A549 (cell line): Measurements from ENCODE around the gene MAPRE3. TPM values are rescaled to one million over a fixed set of nuclear protein-coding genes. Genes with fewer than 3 reads are reported as not detected.

Experiments
- ATAC-seq, 2 experiments: fragments of 200-7000 bp in 1 of 2; fragments of >200 bp in 1 of 2; cut with Nextera tagmentation in 1 of 2; cut with Tn5 transposase in 1 of 2; 3 replicates each; pipeline versions ENCODE4 v1.8.0 to v1.9.1; 2018 to 2020; ENCODE audit warnings: mild to moderate bottlenecking in 1 of 2, moderate library complexity in 1 of 2
- CTCF ChIA-PET: fragments of 300-600 bp; sonication (Branson Sonifier 250); formaldehyde crosslinking; extraction: SDS; loops from one replicate; lab custom pipeline; 2021; ENCODE audit warnings: antibody characterized with exemption, inconsistent platforms; lab: Yijun Ruan, JAX
- POLR2A ChIA-PET: fragments of 350-600 bp; formaldehyde crosslinking; extraction: SDS; loops from one replicate; lab custom pipeline; 2021; ENCODE audit warnings: antibody characterized with exemption, inconsistent platforms; lab: Yijun Ruan, JAX
- DNase-seq, 2 experiments: peaks; one replicate each; pipeline versions ENCODE4 v3.0.0 to v3.0.0-alpha.2; 2011 to 2016; ENCODE audit warnings: low read depth in 1 of 2, low spot score in 1 of 2
- FAIRE-seq: peaks from 2 replicates; lab custom pipeline; 2011; peaks lifted over from hg19 to GRCh38; lab: Jason Lieb, UNC
- H3K27ac ChIP-seq, 2 experiments: fragments of >200 bp; sonication (Bioruptor Twin); formaldehyde crosslinking; 3 replicates each; pipeline ENCODE4 v1.5.1; 2016 to 2017
- H3K4me1 ChIP-seq: fragments of >200 bp; sonication (Bioruptor Twin); formaldehyde crosslinking; 3 replicates; pipeline ENCODE4 v1.6.1; 2016
- H3K4me2 ChIP-seq: fragments of >200 bp; sonication (Bioruptor Twin); formaldehyde crosslinking; 3 replicates; pipeline ENCODE4 v1.6.1; 2016
- H3K4me3 ChIP-seq: fragments of >200 bp; sonication (Bioruptor Twin); formaldehyde crosslinking; 3 replicates; pipeline ENCODE4 v1.5.1; 2016
- H3K9me3 ChIP-seq: fragments of >200 bp; sonication (Bioruptor Twin); formaldehyde crosslinking; 3 replicates; pipeline ENCODE4 v1.6.1; 2016
- CBX8 ChIP-seq: fragments of 200-600 bp; sonication (generic); IDR thresholded peaks from 2 replicates; pipeline ENCODE4 v1.6.1; 2016
- CEBPB ChIP-seq, 2 experiments: fragments of >200 bp in 1 of 2; sonication (Bioruptor Twin) in 1 of 2; formaldehyde crosslinking in 1 of 2; IDR thresholded peaks; 2 replicates each; pipeline ENCODE4 v1.6.1; 2012 to 2016
- EHF ChIP-seq: fragments of 250-450 bp; sonication (Bioruptor Pico); IDR thresholded peaks from 2 replicates; pipeline ENCODE4 v1.5.0; 2020; ENCODE audit warnings: mild to moderate bottlenecking
- ESRRA ChIP-seq: fragments of 150-350 bp; IDR thresholded peaks from 2 replicates; pipeline ENCODE4 v1.6.1; 2014; ENCODE audit warnings: mild to moderate bottlenecking, low read length, borderline replicate concordance
- FOSL2 ChIP-seq, 2 experiments: fragments of 450-650 bp in 1 of 2; fragments of >200 bp in 1 of 2; sonication (Bioruptor Twin) in 1 of 2; formaldehyde crosslinking; IDR thresholded peaks; 2 replicates each; pipeline versions ENCODE4 v1.5.0 to v1.6.1; 2016 to 2020; ENCODE audit warnings: mild to moderate bottlenecking in 1 of 2, moderate library complexity in 1 of 2
- FOXS1 ChIP-seq: fragments of 250-450 bp; sonication (Bioruptor Pico); IDR thresholded peaks from 2 replicates; pipeline ENCODE4 v1.5.0; 2020; ENCODE audit warnings: mild to moderate bottlenecking, moderate library complexity
- GATA3 ChIP-seq: IDR thresholded peaks from 2 replicates; pipeline ENCODE4 v1.6.1; 2012; ENCODE audit warnings: borderline replicate concordance
- HOXB13 ChIP-seq: fragments of 250-450 bp; sonication (Bioruptor Pico); IDR thresholded peaks from 2 replicates; pipeline ENCODE4 v1.5.0; 2020; ENCODE audit warnings: low read depth, mild to moderate bottlenecking, moderate library complexity
- HOXB5 ChIP-seq: fragments of 250-450 bp; sonication (Bioruptor Pico); IDR thresholded peaks from 2 replicates; pipeline ENCODE4 v1.5.0; 2020; ENCODE audit warnings: mild to moderate bottlenecking, moderate library complexity
- JUN ChIP-seq, 2 experiments: fragments of >200 bp; sonication (Bioruptor Twin); formaldehyde crosslinking; IDR thresholded peaks; 2 replicates in 1 of 2; 3 replicates in 1 of 2; pipeline ENCODE4 v1.6.1; 2016 to 2017
- JUNB ChIP-seq: fragments of >200 bp; sonication (Bioruptor Twin); formaldehyde crosslinking; IDR thresholded peaks from 2 replicates; pipeline ENCODE4 v1.6.1; 2016
- KDM1A ChIP-seq: fragments of 200-600 bp; sonication (generic); IDR thresholded peaks from 2 replicates; pipeline ENCODE4 v1.6.1; 2016; ENCODE audit warnings: low read depth, mild to moderate bottlenecking
- MAFK ChIP-seq: fragments of 450-650 bp; IDR thresholded peaks from 2 replicates; pipeline ENCODE4 v1.6.1; 2014; ENCODE audit not compliant: partially characterized antibody
- MAZ ChIP-seq: fragments of 150-350 bp; IDR thresholded peaks from 2 replicates; pipeline ENCODE4 v1.6.1; 2014; ENCODE audit warnings: antibody characterized with exemption, low read depth, low read length, borderline replicate concordance
- NFE2L2 ChIP-seq: fragments of 150-350 bp; conservative IDR thresholded peaks from 2 replicates; pipeline ENCODE4 v1.6.1; 2014; ENCODE audit warnings: low read length
- NR3C1 ChIP-seq: fragments of >200 bp; sonication (Bioruptor Twin); formaldehyde crosslinking; IDR thresholded peaks from 3 replicates; pipeline ENCODE4 v1.6.1; 2017
- POLR2AphosphoS2 ChIP-seq: conservative IDR thresholded peaks from 2 replicates; pipeline ENCODE4 v1.6.1; 2012; ENCODE audit warnings: low read length, improper control_type of control experiment, inconsistent platforms
- RARB ChIP-seq: fragments of 250-450 bp; sonication (Bioruptor Pico); IDR thresholded peaks from 2 replicates; pipeline ENCODE4 v1.8.0; 2021; ENCODE audit warnings: mild to moderate bottlenecking, moderate library complexity
- TFCP2L1 ChIP-seq: fragments of 250-450 bp; sonication (Bioruptor Pico); IDR thresholded peaks from 2 replicates; pipeline ENCODE4 v1.5.0; 2021; ENCODE audit warnings: mild to moderate bottlenecking
- WGBS: methylation state at CpG from one replicate; pipeline ENCODE4 v1.1.6; 2017; ENCODE audit errors: missing lambda C conversion rate; 5-methylcytosine and 5-hydroxymethylcytosine counted together
- polyA plus RNA-seq, 4 experiments: library from polyadenylated mRNA; depleted of rRNA in 3 of 4; stranded (reverse); fragments of >200 nt; fragmentation: RNase III in 1 of 4; extraction: RNeasy Plus Mini Kit Qiagen cat#74134 plus additional on column Dnase treatment in 1 of 4; gene quantifications; 2 replicates in 3 of 4; 3 replicates in 1 of 4; pipeline ENCODE4 v1.2.3, GENCODE V29; 2011 to 2017
- TF ChIP-seq, protein P1 (sequence below): fragments of >200 bp; sonication (Bioruptor Twin); formaldehyde crosslinking; IDR thresholded peaks from 3 replicates; pipeline ENCODE4 v1.6.1; 2016
- TF ChIP-seq, protein P2 (sequence below): fragments of 250-450 bp; sonication (Bioruptor Pico); IDR thresholded peaks from 2 replicates; pipeline ENCODE4 v1.5.0; 2020; ENCODE audit warnings: low read depth, mild to moderate bottlenecking, moderate library complexity
- TF ChIP-seq, protein P3 (sequence below): fragments of 250-450 bp; sonication (Bioruptor Pico); IDR thresholded peaks from 2 replicates; pipeline ENCODE4 v1.5.0; 2021; ENCODE audit warnings: mild to moderate bottlenecking, moderate library complexity, borderline replicate concordance
- TF ChIP-seq, protein P4 (sequence below): fragments of 450-650 bp; IDR thresholded peaks from 2 replicates; pipeline ENCODE4 v1.6.1; 2014; ENCODE audit warnings: antibody characterized with exemption
- TF ChIP-seq, protein P5 (sequence below): fragments of 150-350 bp; IDR thresholded peaks from 2 replicates; pipeline ENCODE4 v1.6.1; 2014; ENCODE audit warnings: low read depth, mild to moderate bottlenecking, low read length

The MAPRE3 gene
- polyA plus RNA-seq, 2 of the 4 experiments (the other 2 are of a cell fraction): 12.1 to 21.5 TPM

DNA sequence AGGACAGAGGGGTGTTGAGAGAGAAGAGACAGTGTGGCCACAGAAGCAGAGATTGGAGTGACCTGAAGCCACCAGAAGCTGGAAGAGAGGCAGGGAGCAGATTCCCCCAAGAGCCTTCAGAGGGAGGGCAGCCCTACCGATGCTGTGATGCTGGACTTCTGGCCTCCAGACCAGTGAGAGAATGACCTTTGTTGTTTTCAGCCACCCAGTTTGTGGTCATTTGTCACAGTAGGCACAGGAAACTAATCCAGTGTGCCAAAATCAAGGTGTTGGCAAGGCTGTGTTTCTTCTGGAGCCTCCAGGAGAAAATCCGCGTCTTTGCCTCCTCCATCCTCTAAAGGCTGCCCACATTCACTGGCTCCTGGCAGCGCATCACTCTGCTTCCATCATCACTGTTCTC lies 15.4 kb downstream of the MAPRE3 start:
- ATAC-seq (no peak), FAIRE-seq (no peak), DNase-seq (no peak)
- no peaks in the 10 kb centered on the region for H3K9me3 ChIP-seq
- 94% methylated on average over 4 of the region's 4 CpGs for WGBS
- POLR2A ChIA-PET: no interaction called here
- no peak overlapping the region for H3K4me2 ChIP-seq
- peaks cover 17% of the 10 kb centered on the region; the same call in 2 of the 3 replicates for H3K4me1 ChIP-seq
- H3K27ac ChIP-seq: no peak overlapping the region
- CTCF ChIA-PET: interaction anchor here (0.8 to 9.9 kb wide), 6 partner anchors 14 to 32 kb away, joined by 3 to 74 read pairs (median 12); no protein-coding TSS in a partner anchor
- TF ChIP-seq CBX8: no peak
- TF ChIP-seq KDM1A: no peak
- TF ChIP-seq HOXB13 (CRISPR knock-in tag): no peak
- TF ChIP-seq JUN (IDR thresholded peaks at IDR 0.05): no peak
- TF ChIP-seq CEBPB (IDR thresholded peaks at IDR 0.05): no peak
- TF ChIP-seq ESRRA: no peak
- no peak for TF ChIP-seq JUNB
- TF ChIP-seq FOSL2 (IDR thresholded peaks at IDR 0.05): no peak
- no peak for TF ChIP-seq FOSL2 (CRISPR knock-in tag; IDR thresholded peaks at IDR 0.05)
- TF ChIP-seq MAZ: no peak
- TF ChIP-seq, protein P1, sequence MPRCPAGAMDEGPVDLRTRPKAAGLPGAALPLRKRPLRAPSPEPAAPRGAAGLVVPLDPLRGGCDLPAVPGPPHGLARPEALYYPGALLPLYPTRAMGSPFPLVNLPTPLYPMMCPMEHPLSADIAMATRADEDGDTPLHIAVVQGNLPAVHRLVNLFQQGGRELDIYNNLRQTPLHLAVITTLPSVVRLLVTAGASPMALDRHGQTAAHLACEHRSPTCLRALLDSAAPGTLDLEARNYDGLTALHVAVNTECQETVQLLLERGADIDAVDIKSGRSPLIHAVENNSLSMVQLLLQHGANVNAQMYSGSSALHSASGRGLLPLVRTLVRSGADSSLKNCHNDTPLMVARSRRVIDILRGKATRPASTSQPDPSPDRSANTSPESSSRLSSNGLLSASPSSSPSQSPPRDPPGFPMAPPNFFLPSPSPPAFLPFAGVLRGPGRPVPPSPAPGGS: no peak
- no peak for TF ChIP-seq GATA3
- no peak for TF ChIP-seq RARB (CRISPR knock-in tag)
- TF ChIP-seq FOXS1 (CRISPR knock-in tag): no peak
- TF ChIP-seq NFE2L2: no peak
- no peak for TF ChIP-seq NR3C1
- TF ChIP-seq, protein P2, sequence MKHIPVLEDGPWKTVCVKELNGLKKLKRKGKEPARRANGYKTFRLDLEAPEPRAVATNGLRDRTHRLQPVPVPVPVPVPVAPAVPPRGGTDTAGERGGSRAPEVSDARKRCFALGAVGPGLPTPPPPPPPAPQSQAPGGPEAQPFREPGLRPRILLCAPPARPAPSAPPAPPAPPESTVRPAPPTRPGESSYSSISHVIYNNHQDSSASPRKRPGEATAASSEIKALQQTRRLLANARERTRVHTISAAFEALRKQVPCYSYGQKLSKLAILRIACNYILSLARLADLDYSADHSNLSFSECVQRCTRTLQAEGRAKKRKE (CRISPR knock-in tag): no peak
- TF ChIP-seq, all 56 proteins: peak for 0
- H3K4me3 ChIP-seq: no peak overlapping the region

DNA sequence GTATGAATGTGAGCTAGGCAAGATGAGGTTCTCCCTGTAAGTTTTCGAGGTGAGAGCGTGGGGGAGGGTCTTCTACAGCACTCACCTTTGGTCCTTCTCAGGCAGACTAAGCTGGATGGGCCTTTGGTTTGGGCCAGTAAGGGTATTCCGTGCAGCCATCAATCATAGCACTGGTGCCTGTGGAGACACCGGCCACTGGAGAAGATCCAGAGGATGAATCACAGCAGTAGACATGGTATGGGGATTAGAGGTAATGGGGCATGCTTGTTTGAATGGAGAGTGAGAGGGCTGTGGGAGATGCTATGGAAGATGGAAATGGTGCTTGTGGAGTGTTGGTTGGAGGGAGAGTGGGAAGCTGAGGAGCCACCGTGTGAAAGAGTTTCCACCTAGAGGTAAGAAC lies 16.1 kb downstream of the MAPRE3 start:
- peaks cover 17% of the 10 kb centered on the region; the same call in 2 of the 3 replicates for H3K4me1 ChIP-seq
- H3K27ac ChIP-seq: no peak overlapping the region
- no peak overlapping the region for H3K4me3 ChIP-seq
- TF ChIP-seq MAFK (no peak), EHF (CRISPR knock-in tag) (no peak), JUN (IDR thresholded peaks at IDR 0.05) (no peak), HOXB5 (CRISPR knock-in tag) (no peak), TFCP2L1 (no peak), ESRRA (no peak), POLR2AphosphoS2 (no peak)
- TF ChIP-seq, protein P3, sequence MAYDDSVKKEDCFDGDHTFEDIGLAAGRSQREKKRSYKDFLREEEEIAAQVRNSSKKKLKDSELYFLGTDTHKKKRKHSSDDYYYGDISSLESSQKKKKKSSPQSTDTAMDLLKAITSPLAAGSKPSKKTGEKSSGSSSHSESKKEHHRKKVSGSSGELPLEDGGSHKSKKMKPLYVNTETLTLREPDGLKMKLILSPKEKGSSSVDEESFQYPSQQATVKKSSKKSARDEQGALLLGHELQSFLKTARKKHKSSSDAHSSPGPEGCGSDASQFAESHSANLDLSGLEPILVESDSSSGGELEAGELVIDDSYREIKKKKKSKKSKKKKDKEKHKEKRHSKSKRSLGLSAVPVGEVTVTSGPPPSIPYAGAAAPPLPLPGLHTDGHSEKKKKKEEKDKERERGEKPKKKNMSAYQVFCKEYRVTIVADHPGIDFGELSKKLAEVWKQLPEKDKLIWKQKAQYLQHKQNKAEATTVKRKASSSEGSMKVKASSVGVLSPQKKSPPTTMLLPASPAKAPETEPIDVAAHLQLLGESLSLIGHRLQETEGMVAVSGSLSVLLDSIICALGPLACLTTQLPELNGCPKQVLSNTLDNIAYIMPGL: no peak
- TF ChIP-seq, protein P4, sequence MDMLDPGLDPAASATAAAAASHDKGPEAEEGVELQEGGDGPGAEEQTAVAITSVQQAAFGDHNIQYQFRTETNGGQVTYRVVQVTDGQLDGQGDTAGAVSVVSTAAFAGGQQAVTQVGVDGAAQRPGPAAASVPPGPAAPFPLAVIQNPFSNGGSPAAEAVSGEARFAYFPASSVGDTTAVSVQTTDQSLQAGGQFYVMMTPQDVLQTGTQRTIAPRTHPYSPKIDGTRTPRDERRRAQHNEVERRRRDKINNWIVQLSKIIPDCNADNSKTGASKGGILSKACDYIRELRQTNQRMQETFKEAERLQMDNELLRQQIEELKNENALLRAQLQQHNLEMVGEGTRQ: no peak
- TF ChIP-seq, protein P5, sequence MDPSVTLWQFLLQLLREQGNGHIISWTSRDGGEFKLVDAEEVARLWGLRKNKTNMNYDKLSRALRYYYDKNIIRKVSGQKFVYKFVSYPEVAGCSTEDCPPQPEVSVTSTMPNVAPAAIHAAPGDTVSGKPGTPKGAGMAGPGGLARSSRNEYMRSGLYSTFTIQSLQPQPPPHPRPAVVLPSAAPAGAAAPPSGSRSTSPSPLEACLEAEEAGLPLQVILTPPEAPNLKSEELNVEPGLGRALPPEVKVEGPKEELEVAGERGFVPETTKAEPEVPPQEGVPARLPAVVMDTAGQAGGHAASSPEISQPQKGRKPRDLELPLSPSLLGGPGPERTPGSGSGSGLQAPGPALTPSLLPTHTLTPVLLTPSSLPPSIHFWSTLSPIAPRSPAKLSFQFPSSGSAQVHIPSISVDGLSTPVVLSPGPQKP: no peak
- ChIA-PET POLR2A (no interaction called here), CTCF (interaction anchor here (0.8 to 9.9 kb wide), 5 partner anchors 8 to 55 kb away, joined by 3 to 74 read pairs (median 19); no protein-coding TSS in a partner anchor)
- 75% methylated on average over 5 of the region's 5 CpGs for WGBS
- ATAC-seq (no peak), DNase-seq (no peak), FAIRE-seq (no peak)
- H3K4me2 ChIP-seq: no peak overlapping the region
- H3K9me3 ChIP-seq: no peaks in the 10 kb centered on the region
